Endodermal cell (in vitro differentiated cells): ENCODE results near the gene RAB37. TPM values are rescaled to one million over a fixed set of nuclear protein-coding genes. Genes with fewer than 3 reads are reported as not detected.

Experiments
- DNase-seq: peaks from one replicate; pipeline ENCODE4 v3.0.0-alpha.2; 2017
- H3K27ac ChIP-seq: 2 replicates; pipeline ENCODE4 v1.5.1; 2013; ENCODE audit warnings: mild to moderate bottlenecking, low read depth, low read length, moderate library complexity
- H3K27me3 ChIP-seq: 2 replicates; pipeline ENCODE4 v1.6.1; 2013; ENCODE audit warnings: mild to moderate bottlenecking, low read length, moderate library complexity; ENCODE audit not compliant: insufficient read depth, control insufficient read depth, poor library complexity, severe bottlenecking
- H3K36me3 ChIP-seq: 2 replicates; pipeline ENCODE4 v1.7.0; 2013; ENCODE audit warnings: mild to moderate bottlenecking, low read length, moderate library complexity; ENCODE audit not compliant: control insufficient read depth, insufficient read depth
- H3K4me1 ChIP-seq: one replicate; pipeline ENCODE4 v1.7.0; 2013; ENCODE audit warnings: low read length; ENCODE audit not compliant: control insufficient read depth, insufficient read depth
- H3K4me3 ChIP-seq: 2 replicates; pipeline ENCODE4 v1.5.1; 2013; ENCODE audit warnings: mild to moderate bottlenecking, low read length, moderate library complexity
- H3K9ac ChIP-seq: 2 replicates; pipeline ENCODE4 v1.6.1; 2013; ENCODE audit warnings: mild to moderate bottlenecking, low read length, moderate library complexity; ENCODE audit not compliant: poor library complexity, severe bottlenecking; ENCODE audit errors: extremely low read depth
- H3K9me3 ChIP-seq: 2 replicates; pipeline ENCODE4 v1.6.1; 2013; ENCODE audit warnings: mild to moderate bottlenecking, low read length, moderate library complexity; ENCODE audit not compliant: control insufficient read depth
- H3K27ac Mint-ChIP-seq: 2 replicates; pipeline ENCODE4 v1.8.0; 2020; ENCODE audit warnings: mixed read lengths
- H3K27me3 Mint-ChIP-seq: 2 replicates; pipeline ENCODE4 v1.8.0; 2021; ENCODE audit warnings: mild to moderate bottlenecking, mixed read lengths; ENCODE audit not compliant: insufficient read depth
- H3K36me3 Mint-ChIP-seq: 2 replicates; pipeline ENCODE4 v1.8.0; 2020; ENCODE audit warnings: low read depth, mixed read lengths
- H3K4me1 Mint-ChIP-seq: 2 replicates; pipeline ENCODE4 v1.8.0; 2020; ENCODE audit warnings: mixed read lengths
- H3K4me3 Mint-ChIP-seq: 2 replicates; pipeline ENCODE4 v1.8.0; 2020; ENCODE audit warnings: mild to moderate bottlenecking, moderate library complexity, mixed read lengths
- H3K9me3 Mint-ChIP-seq: 2 replicates; pipeline ENCODE4 v1.8.0; 2020; ENCODE audit warnings: mild to moderate bottlenecking, mixed read lengths
- CTCF ChIP-seq: fragments of 200-600 bp; sonication (generic); conservative IDR thresholded peaks from 2 replicates; pipeline ENCODE4 v1.5.0; 2021; ENCODE audit warnings: antibody characterized with exemption, mild to moderate bottlenecking
- WGBS, 2 experiments: methylation state at CpG; one replicate each; pipeline versions ENCODE4 v1.1.5 to v1.1.7; 2013; ENCODE audit warnings: missing lambda C conversion rate in 2 of 2, mixed read lengths in 1 of 2; ENCODE audit not compliant: insufficient coverage in 1 of 2, insufficient read length in 1 of 2; 5-methylcytosine and 5-hydroxymethylcytosine counted together
- total RNA-seq, 2 donors: library from RNA; stranded (reverse); fragmentation: NEBNext Ultra II Directional in 1 of 2; extraction: Animal tissue kit (Norgen Biotek cat#: 25700) in 1 of 2; gene quantifications; 2 replicates in 1 of 2; 3 replicates in 1 of 2; pipeline ENCODE4 v1.2.1, GENCODE V29; 2021

RAB37 gene
- total RNA-seq, 2 donors from 2014 or later = 6.8 to 8.4 TPM

- Histone ChIP-seq H3K36me3 (no peaks in the 10 kb centered on the region), H3K9ac (no peak overlapping the region), H3K27ac (no peak overlapping the region), H3K4me1 (peaks cover 26% of the 10 kb centered on the region), H3K4me3 (peak overlapping the region; percentile 57), H3K9me3 (no peaks in the 10 kb centered on the region), H3K27me3 (no peaks in the 10 kb centered on the region)
- Mint-ChIP-seq H3K27ac (no peak overlapping the region), H3K4me1 (peaks cover 33% of the 10 kb centered on the region), H3K36me3 (no peaks in the 10 kb centered on the region), H3K9me3 (no peaks in the 10 kb centered on the region), H3K27me3 (no peaks in the 10 kb centered on the region), H3K4me3 (peak overlapping the region; percentile 28)
- peak; percentile 99 for TF ChIP-seq CTCF
- 37 to 40% methylated on average over 15 to 23 of the region's 24 CpGs for WGBS, 2 experiments
- DNase-seq = peak; percentile 99
These were observed 7.9 kb downstream of the RAB37 start for GRCh38 chr17:74744714-74745547.

DNA sequence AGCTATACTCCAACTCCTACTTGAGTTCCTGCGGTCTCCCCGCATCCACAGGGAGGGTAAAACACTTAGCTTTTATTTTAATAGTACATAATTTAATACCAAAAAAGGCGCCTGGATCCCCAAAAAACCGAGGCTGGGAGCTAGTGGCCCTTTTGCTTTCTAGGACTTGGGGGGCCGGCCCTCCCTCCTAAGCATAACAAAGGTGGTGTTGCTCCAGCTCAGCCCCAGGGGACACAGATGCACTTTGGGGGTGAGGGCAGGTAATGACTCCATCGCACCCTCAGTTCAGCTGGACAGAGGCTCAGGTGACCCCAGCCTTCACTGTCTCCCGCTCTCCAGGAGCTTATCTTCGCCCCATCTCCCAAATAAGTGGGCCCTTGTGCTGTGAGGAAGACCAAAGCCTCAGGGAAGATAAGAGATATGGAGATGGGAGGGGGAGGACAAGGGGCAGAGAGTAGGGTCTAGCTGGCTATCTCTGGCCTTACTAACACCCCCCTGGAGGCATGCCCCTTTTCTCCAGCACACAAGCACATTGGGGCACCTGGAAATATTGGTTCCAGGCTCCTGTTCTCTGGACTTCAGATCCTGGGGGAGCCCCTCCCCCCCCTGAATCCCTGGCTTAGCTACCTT is 8.6 kb downstream of the RAB37 start:
- Histone ChIP-seq H3K4me3 (peak overlapping the region; percentile 57), H3K4me1 (peaks cover 26% of the 10 kb centered on the region), H3K9ac (no peak overlapping the region), H3K9me3 (no peaks in the 10 kb centered on the region), H3K36me3 (no peaks in the 10 kb centered on the region), H3K27me3 (no peaks in the 10 kb centered on the region), H3K27ac (no peak overlapping the region)
- H3K4me1 Mint-ChIP-seq = peaks cover 38% of the 10 kb centered on the region
- no peaks in the 10 kb centered on the region for H3K36me3 Mint-ChIP-seq
- H3K4me3 Mint-ChIP-seq = peak overlapping the region; percentile 95
- no peak for TF ChIP-seq CTCF
- H3K27ac Mint-ChIP-seq = peak overlapping the region; percentile 92
- DNase-seq = no peak
- no peaks in the 10 kb centered on the region for H3K9me3 Mint-ChIP-seq
- WGBS, 2 experiments = 62 to 70% methylated on average over 2 to 6 of the region's 8 CpGs
- no peaks in the 10 kb centered on the region for H3K27me3 Mint-ChIP-seq

DNA sequence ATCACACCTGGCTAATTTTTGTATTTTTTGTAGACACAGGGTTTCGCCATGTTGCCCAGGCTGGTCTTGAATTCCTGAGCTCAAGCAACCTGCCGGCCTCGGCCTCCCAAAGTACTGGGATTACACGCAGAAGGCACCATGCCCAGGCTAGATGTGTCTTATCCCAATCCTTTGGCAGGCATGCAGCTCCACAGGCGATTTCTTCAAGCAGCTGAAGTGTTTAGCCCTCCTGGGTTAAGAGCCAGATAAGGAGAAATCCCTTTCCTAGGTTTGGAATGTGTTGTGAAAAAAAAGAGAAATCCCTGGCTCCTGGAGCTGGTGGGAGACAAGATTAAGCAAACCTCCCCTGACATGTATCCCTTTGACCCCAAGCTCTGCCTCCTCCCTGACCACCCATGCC is 9.3 kb downstream of the RAB37 start:
- 45 to 66% methylated on average over 5 of the region's 5 CpGs for WGBS, 2 experiments
- DNase-seq = no peak
- peaks cover 7% of the 10 kb centered on the region for H3K36me3 ChIP-seq
- H3K4me3 ChIP-seq = peak overlapping the region; percentile 62
- no peak for TF ChIP-seq CTCF
- H3K9me3 Mint-ChIP-seq = no peaks in the 10 kb centered on the region
- H3K9ac ChIP-seq = peak overlapping the region; percentile 31
- peaks cover 32% of the 10 kb centered on the region for H3K4me1 ChIP-seq
- peaks cover 5% of the 10 kb centered on the region for H3K36me3 Mint-ChIP-seq
- no peaks in the 10 kb centered on the region for H3K27me3 ChIP-seq
- no peak overlapping the region for H3K27ac ChIP-seq
- H3K4me1 Mint-ChIP-seq = peaks cover 45% of the 10 kb centered on the region
- H3K4me3 Mint-ChIP-seq = peak overlapping the region; percentile 95
- H3K9me3 ChIP-seq = no peaks in the 10 kb centered on the region
- peak overlapping the region; percentile 92 for H3K27ac Mint-ChIP-seq
- no peaks in the 10 kb centered on the region for H3K27me3 Mint-ChIP-seq
